OCI-LY3 (cell line): ENCODE data around the gene ZNF142.

Experiments
- CTCF ChIP-seq: fragments of 200-600, 300-600 bp; sonication (generic); IDR thresholded peaks from 2 replicates; pipeline ENCODE4 v1.5.1; 2014; ENCODE audit warnings: antibody characterized with exemption, low read length, low read depth
- EZH2phosphoT487 ChIP-seq: fragments of 200-600 bp; shearing (Covaris generic); IDR thresholded peaks from 2 replicates; pipeline ENCODE4 v1.6.1; 2018; ENCODE audit warnings: antibody characterized with exemption, mixed run types, low read depth

DNA sequence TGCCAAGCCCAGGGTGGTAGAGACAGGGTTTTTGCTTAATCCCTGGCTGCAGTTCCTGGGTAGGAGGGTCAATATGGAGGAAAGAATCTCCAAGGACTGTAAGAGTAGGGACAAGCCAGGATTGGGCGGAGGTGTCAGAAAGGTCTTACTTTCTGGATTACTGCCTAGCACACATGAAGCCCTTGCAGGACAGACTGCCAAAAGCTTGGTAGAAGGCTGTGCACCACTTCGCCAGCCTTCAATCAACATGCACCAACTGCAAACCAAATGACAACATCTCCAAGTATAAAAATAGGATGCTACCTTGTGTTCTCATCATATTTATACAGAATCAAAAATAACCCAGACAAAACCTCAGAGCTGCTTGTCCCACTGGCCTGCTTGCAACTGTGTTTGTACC lies 3.7 kb downstream of the ZNF142 start:
- TF ChIP-seq CTCF (no peak), EZH2phosphoT487 (no peak)
